EH (cell line): ENCODE data around the gene RAB3IL1.

Experiments used
- DNase-seq: peaks from one replicate; pipeline ENCODE4 v3.0.0-alpha.2; 2015; ENCODE audit warnings: low read depth

The RAB3IL1 gene

GRCh38 chr11:61885784-61886580 lies 31.4 kb downstream of the RAB3IL1 start:
- DNase-seq, result no peak

- DNase-seq, result no peak
Observed at GRCh38 chr11:61885166-61885778, 32.1 kb downstream of the RAB3IL1 start.

GRCh38 chr11:61883947-61884346 lies 33.4 kb downstream of the RAB3IL1 start:
- DNase-seq, result no peak

GRCh38 chr11:61883327-61883726 lies 34.0 kb downstream of the RAB3IL1 start:
- no peak for DNase-seq

- no peak for DNase-seq
Observed at GRCh38 chr11:61882879-61883278, 34.5 kb downstream of the RAB3IL1 start.

- peak; percentile 66 for DNase-seq
Observed at GRCh38 chr11:61882267-61882666, 35.1 kb downstream of the RAB3IL1 start.

- DNase-seq, result no peak
Observed at GRCh38 chr11:61881397-61881796, 36.0 kb downstream of the RAB3IL1 start.

- DNase-seq, result no peak
Observed at GRCh38 chr11:61880454-61880853, 36.9 kb downstream of the RAB3IL1 start.

- no peak for DNase-seq
Observed at GRCh38 chr11:61880031-61880430, 37.3 kb downstream of the RAB3IL1 start.

- no peak for DNase-seq
Observed at GRCh38 chr11:61879152-61879551, 38.2 kb downstream of the RAB3IL1 start.

GRCh38 chr11:61875698-61876097 lies 41.7 kb downstream of the RAB3IL1 start:
- no peak for DNase-seq

- DNase-seq, result no peak
Observed at GRCh38 chr11:61874853-61875252, 42.5 kb downstream of the RAB3IL1 start.

- no peak for DNase-seq
Observed at GRCh38 chr11:61874377-61874809, 43.0 kb downstream of the RAB3IL1 start.

- DNase-seq, result no peak
Observed at GRCh38 chr11:61873588-61874376, 43.6 kb downstream of the RAB3IL1 start.

- DNase-seq, result no peak
Observed at GRCh38 chr11:61872935-61873565, 44.3 kb downstream of the RAB3IL1 start.

- DNase-seq, result peak; percentile 88
Observed at GRCh38 chr11:61871158-61871597, 46.2 kb downstream of the RAB3IL1 start.

GRCh38 chr11:61870541-61871031 lies 46.8 kb downstream of the RAB3IL1 start:
- DNase-seq, result peak; percentile 27

GRCh38 chr11:61869708-61870451 lies 47.5 kb downstream of the RAB3IL1 start:
- DNase-seq, result no peak

GRCh38 chr11:61869429-61869707 lies 48.0 kb downstream of the RAB3IL1 start:
- no peak for DNase-seq

GRCh38 chr11:61868571-61869428 lies 48.6 kb downstream of the RAB3IL1 start:
- no peak for DNase-seq

GRCh38 chr11:61866958-61867343 lies 50.4 kb downstream of the RAB3IL1 start:
- DNase-seq, result no peak
